ENCODE results near the gene MICALL2.

MICALL2 gene

GRCh38 chr7:1438208-1438607 lies 21.1 kb downstream of the MICALL2 start:
- H3K4me1 ChIP-seq (ENCODE audit: control insufficient read depth, insufficient read depth, low read length): no peaks in the 10 kb centered on the region
- no peak overlapping the region for H3K4me3 ChIP-seq (ENCODE audit: low read depth, low read length)
- peaks cover 0 to 3% of the 10 kb centered on the region in 2 experiments; a peak in 1 of 3 replicates for H3K36me3 ChIP-seq (ENCODE audit: control insufficient read depth in 2 of 2, insufficient read depth in 1 of 2, low read length in 2 of 2)
- CTCF ChIA-PET: no interaction called here
- POLR2A ChIA-PET: interaction anchor here (1.6 kb wide), 1 partner anchor 21 kb away, joined by 3 read pairs; the partner anchor contains the start of gene MICALL2
- no peak overlapping the region for H3K27ac ChIP-seq (ENCODE audit: extremely low read depth, low read depth, low read length)
- H3K9me3 ChIP-seq (ENCODE audit: control insufficient read depth, insufficient read depth, low read depth, low read length): no peaks in the 10 kb centered on the region
- TF ChIP-seq ZNF239 (tag by site-specific recombination; IDR thresholded peaks at IDR 0.05): no peak
- TF ChIP-seq ZNF560 (tag by site-specific recombination; IDR thresholded peaks at IDR 0.05; ENCODE audit: borderline replicate concordance): no peak
- no peak for TF ChIP-seq ZNF366 (tag by site-specific recombination; conservative IDR thresholded peaks at IDR 0.05)
- no peak for TF ChIP-seq ZNF398 (tag by site-specific recombination; IDR thresholded peaks at IDR 0.05)
- no peak for TF ChIP-seq ZSCAN18 (tag by site-specific recombination; IDR thresholded peaks at IDR 0.05)
- TF ChIP-seq MYNN (tag by site-specific recombination; IDR thresholded peaks at IDR 0.05; ENCODE audit: borderline replicate concordance): no peak

GRCh38 chr7:1437155-1437880 lies 22.0 kb downstream of the MICALL2 start:
- TF ChIP-seq ZSCAN4 (tag by site-specific recombination; IDR thresholded peaks at IDR 0.05) (no peak), BCL6B (tag by site-specific recombination; IDR thresholded peaks at IDR 0.05) (no peak), GLIS1 (tag by site-specific recombination; IDR thresholded peaks at IDR 0.05) (no peak)
- Histone ChIP-seq H3K4me1 (ENCODE audit: control insufficient read depth, insufficient read depth, low read length) (no peaks in the 10 kb centered on the region), H3K36me3 (ENCODE audit: control insufficient read depth in 2 of 2, insufficient read depth in 1 of 2, low read length in 2 of 2) (peaks cover 0 to 3% of the 10 kb centered on the region in 2 experiments; a peak in 1 of 3 replicates), H3K9me3 (ENCODE audit: control insufficient read depth, insufficient read depth, low read depth, low read length) (no peaks in the 10 kb centered on the region), H3K27ac (ENCODE audit: extremely low read depth, low read depth, low read length) (no peak overlapping the region), H3K4me3 (ENCODE audit: low read depth, low read length) (no peak overlapping the region)
- ChIA-PET CTCF (interaction anchor here (0.5 kb wide), 1 partner anchor 210 kb away, joined by 3 read pairs; no protein-coding TSS in a partner anchor), POLR2A (interaction anchor here (1.6 kb wide), 1 partner anchor 22 kb away, joined by 3 read pairs; the partner anchor contains the start of gene MICALL2)

GRCh38 chr7:1436608-1437007 lies 22.7 kb downstream of the MICALL2 start:
- H3K36me3 ChIP-seq (ENCODE audit: control insufficient read depth in 2 of 2, insufficient read depth in 1 of 2, low read length in 2 of 2): peaks cover 0 to 3% of the 10 kb centered on the region in 2 experiments; a peak in 1 of 3 replicates
- H3K27ac ChIP-seq (ENCODE audit: extremely low read depth, low read depth, low read length): no peak overlapping the region
- H3K9me3 ChIP-seq (ENCODE audit: control insufficient read depth, insufficient read depth, low read depth, low read length): no peaks in the 10 kb centered on the region
- no peaks in the 10 kb centered on the region for H3K4me1 ChIP-seq (ENCODE audit: control insufficient read depth, insufficient read depth, low read length)
- POLR2A ChIA-PET: no interaction called here
- no peak overlapping the region for H3K4me3 ChIP-seq (ENCODE audit: low read depth, low read length)
- CTCF ChIA-PET: no interaction called here
- TF ChIP-seq SP7 (tag by site-specific recombination; IDR thresholded peaks at IDR 0.05): no peak
- no peak for TF ChIP-seq KLF9 (tag by site-specific recombination; IDR thresholded peaks at IDR 0.05; ENCODE audit: low read depth)
- no peak for TF ChIP-seq ZNF324 (tag by site-specific recombination; IDR thresholded peaks at IDR 0.05)

Data from HEK293 (cell line).